ENCODE results near the gene DGKK.

GRCh38 chrX:50333308-50333707 lies 137.3 kb downstream of the DGKK start:
- TF ChIP-seq CTCF (IDR thresholded peaks at IDR 0.05): no peak
- no peak for TF ChIP-seq EZH2 (IDR thresholded peaks at IDR 0.05)

Data from neural progenitor cell (in vitro differentiated cells).